ENCODE data around the gene ALDH1L1.
"Not testable (repeated sequence)": the region's sequence is repeated elsewhere in the genome, so short reads cannot be mapped to it uniquely, and the experiment has no call there.

ALDH1L1 gene

DNA sequence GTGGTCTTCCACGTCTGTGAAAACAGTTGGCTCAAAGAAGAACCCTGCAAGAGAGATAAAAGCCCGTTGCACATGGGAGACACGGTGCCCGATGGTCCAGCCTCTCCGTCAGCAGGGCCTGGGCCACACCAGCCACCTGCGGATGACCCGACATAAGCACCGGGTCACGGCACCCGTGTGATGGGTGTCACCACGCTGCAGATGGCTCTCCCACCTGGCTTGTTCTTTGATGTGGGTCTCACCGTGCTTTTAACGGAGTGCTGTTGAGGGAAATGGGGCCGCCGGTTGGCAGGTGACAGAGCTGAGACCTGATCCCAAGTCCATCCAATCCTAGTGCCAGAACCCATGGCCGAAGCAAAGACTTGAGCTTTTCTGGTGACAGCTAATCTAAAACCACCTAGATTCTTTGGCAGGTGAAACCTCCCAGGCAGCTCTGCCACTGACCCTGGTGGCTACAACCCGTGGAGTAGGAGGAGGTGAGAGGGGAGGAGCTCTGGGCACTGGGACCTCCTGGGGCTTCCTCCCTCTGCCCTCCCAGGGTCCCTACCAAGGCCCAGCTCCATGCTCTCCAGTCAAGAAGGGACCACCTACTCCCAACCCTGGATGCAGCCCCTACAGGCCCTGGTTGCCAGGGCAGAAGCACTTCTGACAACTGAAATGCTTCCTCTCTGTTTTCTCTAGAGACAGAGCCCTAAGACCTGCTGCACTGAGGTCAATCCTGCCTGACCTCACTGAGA is 73.0 kb downstream of the ALDH1L1 start:
- DNase-seq (ENCODE audit: low read depth in 4 of 4, low spot score in 1 of 4): no peak

DNA sequence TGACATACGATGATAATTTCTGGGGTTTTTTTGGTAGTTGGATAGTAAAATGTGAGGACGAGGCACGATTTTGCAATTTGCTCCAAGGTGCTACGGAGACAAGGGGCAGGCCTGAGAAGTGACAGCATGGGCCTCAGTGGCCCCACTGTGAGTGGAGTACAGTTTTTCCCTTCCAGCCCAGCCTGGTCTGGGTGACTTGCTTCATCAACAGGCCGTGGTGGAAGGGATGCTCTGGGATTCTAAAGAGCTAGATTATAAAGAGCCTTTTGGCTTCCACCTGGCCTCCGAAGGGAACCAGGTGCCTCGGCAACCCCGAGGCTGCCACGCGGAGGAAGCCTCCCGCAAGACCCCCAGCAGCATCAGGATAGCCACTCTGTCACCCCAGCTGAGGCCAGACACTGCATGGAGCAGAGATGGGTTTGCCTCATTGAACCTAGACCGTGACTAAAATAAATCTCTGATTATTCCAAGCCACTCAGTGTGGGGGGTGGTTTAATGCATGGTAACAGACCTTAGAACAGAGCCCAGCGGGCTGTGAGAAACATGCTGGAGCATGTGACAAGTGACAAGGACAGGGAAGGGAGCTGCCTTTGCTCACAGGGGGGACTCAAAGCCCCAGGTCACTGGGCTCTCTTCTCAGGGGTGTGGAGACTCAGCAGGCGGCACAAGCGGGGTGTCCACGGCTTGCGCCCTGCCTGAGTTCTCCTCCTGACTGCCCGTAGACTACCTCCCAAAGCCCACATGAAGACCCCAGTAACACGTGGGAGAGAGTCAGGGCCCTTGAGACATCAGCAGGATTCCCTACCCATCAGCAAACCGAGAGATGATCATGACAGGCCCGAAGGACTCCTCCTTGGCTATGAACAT is 73.8 kb downstream of the ALDH1L1 start:
- DNase-seq (ENCODE audit: low read depth in 4 of 4, low spot score in 1 of 4): no peak

DNA sequence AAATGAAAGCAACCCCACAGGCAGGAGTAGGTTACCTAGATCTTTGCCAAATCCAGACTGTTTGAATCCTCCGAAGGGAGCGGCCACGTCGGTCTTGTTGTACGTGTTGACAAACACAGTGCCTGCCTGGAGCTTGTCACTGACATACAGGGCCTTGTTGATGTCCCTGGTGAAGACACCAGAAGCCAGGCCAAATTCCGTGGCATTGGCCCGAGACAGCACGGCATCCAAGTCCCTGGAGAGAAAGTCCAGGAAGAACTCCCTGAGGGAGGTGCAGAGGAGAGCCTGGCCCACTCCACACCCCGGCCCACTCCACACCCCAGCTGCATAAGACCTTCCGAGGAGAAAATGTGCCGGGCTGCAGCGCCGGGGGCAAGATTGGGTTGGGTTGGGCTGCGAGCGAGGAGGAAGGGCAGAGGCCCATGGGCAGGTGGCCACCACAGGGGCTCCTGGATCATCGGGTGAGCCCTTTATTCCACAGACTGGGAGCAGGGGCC is 74.6 kb downstream of the ALDH1L1 start:
- no peak for DNase-seq (ENCODE audit: low read depth in 4 of 4, low spot score in 1 of 4)

DNA sequence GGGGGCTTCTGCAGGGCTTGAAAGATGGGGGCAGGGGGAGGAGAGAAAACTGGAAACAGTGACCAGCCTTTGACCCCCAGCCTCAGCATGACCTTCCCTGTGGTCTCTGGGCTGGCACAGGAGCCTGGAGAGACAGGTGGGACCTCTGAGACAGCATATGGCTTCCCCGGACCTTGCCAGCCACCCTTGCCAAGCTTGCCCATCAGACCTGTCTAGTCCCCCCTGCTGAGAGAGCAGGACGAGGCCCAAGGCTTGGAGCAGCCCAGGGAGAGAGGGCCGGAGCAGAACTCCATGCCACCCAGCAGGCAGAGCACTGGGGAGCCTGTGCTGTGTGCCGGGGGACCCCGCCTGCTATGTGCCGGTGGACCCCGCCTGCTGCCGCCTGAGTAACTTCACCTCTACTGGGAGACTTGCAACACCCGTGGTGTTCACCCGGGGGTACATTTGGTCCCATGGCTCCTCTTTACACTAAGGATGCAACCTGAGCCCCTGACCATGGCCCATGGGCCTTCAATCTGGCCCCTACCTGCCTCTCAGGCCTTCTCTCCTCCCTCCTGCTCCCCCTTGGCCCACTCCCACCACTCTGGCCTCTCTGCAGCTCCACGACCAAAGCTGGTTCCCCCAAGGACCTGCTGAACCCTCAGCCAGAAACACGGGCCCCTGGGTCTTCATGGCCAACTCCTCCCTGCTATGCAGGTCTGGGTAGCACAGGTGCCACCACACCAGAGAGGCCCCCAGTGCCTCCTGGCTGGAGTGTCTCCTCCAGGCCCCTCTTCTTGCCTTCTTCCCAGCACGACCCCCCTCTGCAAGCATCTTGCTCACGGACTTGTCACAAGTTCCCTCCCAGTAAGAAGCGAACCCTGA is 75.4 kb downstream of the ALDH1L1 start:
- DNase-seq (ENCODE audit: low read depth in 4 of 4, low spot score in 1 of 4): no peak

DNA sequence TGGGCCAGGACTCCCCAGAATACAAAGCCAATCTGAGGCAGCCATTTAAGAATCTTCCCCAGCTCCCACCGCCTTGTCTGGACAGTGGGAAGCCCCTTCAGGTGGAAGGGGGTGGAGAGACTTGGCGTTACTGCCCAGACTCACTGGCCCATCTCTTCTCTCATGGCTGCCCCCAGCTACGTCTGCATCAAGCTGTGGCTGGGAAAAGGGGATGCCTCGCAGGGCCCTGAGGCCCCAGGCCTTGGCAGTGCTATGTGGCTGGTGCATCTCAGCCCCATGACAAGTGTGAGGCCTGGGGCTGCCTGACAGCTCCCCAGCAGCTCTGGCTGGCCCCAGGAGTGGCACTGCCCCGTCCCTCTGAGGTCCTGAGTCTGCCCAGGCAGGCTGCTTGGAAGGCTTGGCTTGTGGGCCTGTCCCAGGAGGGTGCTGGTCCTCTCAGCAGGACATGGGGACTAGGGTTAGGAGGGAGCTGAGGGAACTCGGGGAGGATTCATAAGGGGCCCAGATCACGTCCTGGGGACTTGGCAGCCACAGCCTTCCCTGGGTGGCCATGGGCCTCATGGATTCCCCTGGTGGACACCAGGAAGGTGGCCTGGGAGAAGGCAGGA is 76.3 kb downstream of the ALDH1L1 start:
- no peak for DNase-seq (ENCODE audit: low read depth in 4 of 4, low spot score in 1 of 4)

DNA sequence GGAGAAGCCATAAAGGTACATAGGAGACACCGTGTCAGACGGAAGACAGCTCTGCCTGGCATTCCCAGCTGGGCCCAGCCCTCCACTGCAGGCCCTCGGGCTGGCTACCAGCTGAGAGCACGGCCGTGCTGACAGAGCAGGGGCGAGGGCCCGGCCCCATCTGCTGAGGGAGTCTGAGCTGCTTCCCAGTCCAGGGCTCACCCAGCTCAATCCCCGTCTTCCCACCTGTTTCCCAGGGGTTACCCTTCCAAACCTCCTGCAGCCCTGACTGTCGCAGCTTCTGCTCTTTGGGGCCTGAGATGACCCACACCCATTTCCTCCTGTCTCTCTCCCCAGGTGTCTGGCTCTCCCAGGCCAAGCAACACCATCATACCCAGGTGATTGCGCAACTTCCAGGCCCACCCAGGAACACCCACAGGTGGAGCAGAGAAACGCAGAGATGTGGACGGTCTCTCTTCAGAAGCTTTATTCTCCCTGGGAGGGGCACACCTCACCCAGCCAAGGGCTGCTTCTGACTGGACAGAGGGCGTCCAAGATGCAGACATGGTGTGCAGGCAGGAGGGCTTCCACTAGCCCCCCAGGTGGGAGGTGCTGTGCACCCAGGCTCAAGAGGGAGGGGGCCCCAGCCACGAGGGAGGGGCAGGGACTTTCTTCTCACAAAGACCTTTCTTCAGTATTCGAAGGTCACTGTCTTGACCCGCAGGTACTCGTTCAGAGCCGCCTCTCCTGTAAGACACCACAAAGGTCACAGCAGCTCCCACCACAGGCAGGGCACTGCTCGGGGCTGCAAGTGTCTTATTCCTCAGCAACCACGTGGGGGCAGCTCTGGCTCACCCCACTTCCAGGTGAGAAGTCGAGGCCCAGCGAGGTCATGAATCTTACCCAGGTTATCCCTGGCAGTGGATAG is 77.0 kb downstream of the ALDH1L1 start:
- DNase-seq (ENCODE audit: low read depth in 4 of 4, low spot score in 1 of 4): no peak

DNA sequence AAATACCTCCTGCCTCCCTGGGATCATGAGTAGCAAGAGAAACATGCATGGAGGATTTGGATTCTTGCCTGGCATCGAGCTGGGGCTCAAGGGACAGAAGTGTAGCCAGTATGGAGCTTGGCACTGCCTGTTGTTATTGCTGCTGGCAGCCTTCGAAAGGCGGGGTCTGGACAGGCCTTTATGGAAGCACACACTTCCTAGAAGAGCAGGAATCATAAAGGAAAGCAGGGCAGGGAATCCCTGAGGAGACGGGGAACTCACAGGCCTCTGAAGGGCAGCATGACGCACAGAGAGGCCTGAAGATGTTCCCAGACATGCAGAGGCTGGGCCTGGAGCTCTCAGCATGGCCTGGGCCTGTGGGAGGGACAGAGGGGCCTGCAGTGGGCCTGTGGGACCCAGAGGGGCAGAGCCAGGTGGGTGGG is 77.8 kb downstream of the ALDH1L1 start:
- DNase-seq (ENCODE audit: low read depth in 4 of 4, low spot score in 1 of 4): no peak

DNA sequence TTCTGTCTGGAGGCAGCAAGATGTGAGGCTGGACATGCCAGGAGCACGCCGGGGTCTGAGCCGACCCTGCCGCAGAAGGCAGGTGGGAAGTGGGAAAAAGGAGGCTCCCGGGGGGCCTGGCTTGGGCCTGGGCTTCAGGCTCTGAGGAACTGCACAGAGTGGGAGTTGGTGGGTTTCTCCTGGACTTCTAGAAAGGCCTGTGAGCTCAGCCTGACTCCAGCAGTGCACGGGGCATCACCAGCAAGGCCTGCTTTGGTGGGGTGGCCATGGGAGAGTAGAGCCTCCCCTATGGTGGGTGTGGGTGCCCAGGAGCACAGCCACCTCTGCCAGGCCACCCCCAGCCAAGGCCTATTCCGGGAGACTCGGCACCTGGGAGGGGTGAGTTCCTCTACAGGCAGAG is 78.4 kb downstream of the ALDH1L1 start:
- no peak for DNase-seq (ENCODE audit: low read depth in 4 of 4, low spot score in 1 of 4)

DNA sequence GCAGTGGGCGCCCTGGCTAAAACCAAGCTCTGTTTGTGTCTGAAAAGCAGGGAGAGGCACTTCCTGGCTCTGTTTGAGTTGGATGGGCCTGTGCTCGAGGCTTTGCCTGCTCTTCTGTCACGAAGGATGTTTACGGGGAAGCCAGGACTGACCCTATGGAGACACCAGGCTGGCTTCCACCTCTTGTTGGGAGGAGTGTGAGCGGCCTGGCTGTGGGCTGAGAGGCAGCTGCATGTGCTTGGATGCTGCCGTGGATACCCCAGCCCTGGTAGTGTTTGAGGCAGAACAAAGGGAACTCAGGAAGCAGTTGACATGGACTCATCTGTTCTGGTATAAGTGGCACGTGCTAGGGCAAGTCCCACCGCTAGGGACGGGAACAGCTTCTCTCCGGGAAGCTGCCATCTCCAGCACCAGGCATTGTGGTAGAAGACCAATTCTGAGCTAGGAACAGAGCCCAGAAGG is 78.8 kb downstream of the ALDH1L1 start:
- no peak for DNase-seq (ENCODE audit: low read depth in 4 of 4, low spot score in 1 of 4)

DNA sequence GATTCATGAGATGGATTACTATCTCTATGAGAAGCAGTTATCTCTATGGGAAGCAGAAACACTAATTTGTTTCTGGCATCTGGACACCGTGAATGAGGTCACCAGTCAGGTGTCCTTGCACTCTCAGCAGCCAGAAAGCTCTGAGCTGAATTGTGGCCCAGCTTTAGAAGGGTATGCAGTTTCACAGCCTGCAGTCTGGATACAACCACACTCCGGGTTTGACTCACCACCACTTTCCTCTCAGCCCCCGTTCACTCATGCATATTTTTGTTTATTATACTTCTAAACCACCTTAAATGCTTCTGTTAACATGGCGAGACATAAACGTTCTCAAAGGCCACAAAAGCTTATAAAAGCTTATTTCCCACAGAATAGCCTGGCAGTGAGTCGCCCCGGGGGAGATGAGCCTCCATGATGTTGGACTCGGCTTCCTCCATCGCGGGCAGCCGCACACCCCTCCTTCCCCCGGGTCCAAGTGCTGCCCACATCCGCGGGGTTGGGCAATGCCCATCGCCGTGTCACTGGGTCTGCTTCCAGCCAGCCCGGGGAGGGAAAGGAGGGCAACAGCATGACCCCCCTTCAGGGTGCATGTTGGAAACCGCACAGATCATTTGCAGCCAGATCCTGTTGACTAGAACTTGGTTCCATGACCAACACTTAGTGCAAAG is 79.6 kb downstream of the ALDH1L1 start:
- no peak for DNase-seq (ENCODE audit: low read depth in 4 of 4, low spot score in 1 of 4)

DNA sequence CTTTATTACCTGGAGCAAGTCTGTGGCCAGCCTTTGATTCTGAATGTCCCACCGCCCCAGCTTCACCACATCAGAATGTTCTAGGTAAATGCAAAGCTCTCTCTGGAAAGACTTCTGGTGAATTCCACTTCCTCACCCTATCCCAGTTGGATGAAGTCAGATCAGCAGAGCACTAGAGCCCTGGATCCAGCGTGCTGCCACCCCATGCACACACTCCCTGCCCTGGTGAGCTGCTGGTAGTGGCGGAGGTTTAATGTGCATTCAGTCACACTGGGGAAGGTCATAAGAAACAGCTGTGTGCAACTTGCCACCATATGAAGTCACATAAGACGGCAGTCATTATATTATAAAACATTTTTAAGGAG is 80.1 kb downstream of the ALDH1L1 start:
- DNase-seq (ENCODE audit: low read depth in 4 of 4, low spot score in 1 of 4): no peak

DNA sequence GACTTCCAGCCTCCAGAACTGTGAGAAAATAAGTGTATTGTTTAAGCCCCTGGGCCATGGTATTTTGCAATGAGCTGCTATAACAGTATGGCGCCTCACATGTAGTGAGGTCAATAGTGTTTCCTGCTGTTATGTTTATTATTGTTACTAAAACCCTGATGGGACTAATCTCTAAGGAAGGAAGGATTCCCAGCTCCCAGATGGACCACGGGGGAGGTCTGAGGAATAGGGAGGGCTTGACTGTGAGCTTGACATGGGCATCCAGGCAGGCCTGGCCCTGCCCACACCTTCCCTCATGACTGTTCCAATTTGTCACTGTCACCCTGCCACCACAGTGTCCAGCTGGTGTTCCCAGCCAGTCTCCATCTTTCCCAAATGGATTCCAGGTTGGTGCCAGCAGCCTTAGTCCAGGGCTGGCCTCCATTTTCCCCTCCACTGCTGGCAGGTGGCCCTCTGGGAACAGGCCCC is 82.0 kb downstream of the ALDH1L1 start:
- no peak for DNase-seq (ENCODE audit: low read depth in 4 of 4, low spot score in 1 of 4)

DNA sequence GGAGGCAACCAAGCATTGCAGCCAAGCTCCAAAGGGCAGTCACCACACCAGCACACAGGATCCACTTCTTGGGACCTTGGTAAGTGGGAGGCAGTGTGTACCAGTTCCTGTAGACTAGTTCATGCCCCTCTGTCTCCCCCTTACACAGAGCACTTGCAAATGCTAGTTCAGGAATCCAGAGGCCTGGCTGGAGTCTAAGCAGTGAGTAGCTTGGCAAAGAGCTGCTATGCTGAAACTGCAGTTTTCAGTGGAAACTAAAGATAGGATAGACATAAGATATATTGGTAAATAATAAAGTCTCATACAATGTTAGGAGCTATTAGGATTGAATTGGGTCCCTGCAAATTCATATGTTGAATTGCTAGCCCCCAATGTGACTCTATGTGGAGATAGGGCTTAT is 82.6 kb downstream of the ALDH1L1 start:
- DNase-seq (ENCODE audit: low read depth in 4 of 4, low spot score in 1 of 4): no peak

DNA sequence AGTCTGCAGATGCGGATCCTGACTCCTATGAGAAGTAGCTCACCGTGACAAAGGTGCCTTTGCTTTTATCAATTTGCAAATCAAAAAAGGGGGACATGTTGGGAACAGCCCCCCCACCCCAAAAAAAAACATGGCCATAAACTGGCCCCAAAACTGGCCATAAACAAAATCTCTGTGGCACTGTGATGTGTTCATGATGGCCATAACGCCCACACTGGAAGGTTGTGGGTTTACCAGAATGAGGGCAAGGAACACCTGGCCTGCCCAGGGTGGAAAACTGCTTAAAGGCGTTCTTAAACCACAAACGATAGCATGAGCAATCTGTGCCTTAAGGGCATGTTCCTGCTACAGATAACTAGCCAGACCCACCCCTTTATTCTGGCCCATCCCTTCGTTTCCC is 84.1 kb downstream of the ALDH1L1 start:
- DNase-seq (ENCODE audit: low read depth in 4 of 4, low spot score in 1 of 4): not testable (repeated sequence)

DNA sequence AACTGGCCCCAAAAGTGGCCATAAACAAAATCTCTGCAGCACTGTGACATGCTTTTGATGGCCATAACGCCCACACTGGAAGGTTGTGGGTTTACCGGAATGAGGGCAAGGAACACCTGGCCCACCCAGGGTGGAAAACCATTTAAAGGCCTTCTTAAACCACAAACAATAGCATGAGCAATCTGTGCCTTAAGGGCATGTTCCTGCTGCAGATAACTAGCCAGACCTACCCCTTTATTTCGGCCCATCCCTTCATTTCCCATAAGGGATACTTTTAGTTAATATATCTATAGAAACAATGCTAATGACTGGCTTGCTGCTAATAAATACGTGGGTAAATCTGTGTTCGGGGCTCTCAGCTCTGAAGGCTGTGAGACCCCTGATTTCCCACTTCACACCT is 88.3 kb downstream of the ALDH1L1 start:
- not testable (repeated sequence) for DNase-seq (ENCODE audit: low read depth in 4 of 4, low spot score in 1 of 4)

DNA sequence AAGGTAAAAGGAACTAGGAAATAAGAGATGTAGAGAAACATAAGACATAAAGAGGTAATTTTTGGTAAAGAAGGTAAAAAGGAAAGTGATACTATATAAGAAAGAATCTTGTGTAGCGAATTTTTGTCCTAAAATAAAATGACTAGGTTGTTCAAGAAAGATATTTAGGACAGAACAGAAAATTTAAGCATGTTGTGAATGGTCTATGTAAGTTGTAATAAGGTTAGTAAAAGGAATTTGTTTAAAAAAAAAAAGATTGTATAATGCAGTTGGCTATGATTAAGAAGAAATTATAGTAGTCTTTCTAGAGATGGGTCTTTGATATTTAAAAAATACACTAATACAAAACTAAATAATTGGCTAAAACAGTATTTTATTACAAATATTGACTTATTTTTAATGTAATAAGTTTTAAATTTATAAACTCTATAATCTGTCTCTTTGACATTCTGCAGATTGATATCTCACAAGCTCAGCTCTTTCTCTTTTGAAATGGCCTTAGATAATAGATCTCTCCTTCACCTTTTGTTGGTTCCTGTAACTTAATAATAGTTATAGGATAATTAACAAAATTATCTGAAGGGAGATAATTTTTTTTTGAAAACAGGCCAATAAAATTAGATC is 92.7 kb downstream of the ALDH1L1 start:
- DNase-seq (ENCODE audit: low read depth in 4 of 4, low spot score in 1 of 4): no peak

DNA sequence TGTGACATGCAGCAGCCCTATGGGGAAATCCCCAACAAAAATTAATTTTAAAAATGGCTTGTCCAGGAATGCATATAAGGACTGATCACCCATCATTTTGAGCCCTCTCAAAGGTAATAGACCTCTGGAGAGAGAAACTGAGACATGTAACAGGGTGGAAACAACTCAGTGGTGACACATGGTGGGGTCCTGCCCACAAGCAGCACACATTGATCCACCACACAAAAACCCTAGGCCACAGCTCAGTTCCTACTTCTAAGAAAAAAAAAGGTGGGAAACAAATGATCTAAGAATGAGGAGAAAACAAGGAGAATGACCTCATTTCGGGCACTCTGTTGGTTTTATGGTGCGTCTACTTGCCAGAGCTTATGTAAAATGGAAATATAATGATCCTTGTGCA is 94.5 kb downstream of the ALDH1L1 start:
- no peak for DNase-seq (ENCODE audit: low read depth in 4 of 4, low spot score in 1 of 4)

DNA sequence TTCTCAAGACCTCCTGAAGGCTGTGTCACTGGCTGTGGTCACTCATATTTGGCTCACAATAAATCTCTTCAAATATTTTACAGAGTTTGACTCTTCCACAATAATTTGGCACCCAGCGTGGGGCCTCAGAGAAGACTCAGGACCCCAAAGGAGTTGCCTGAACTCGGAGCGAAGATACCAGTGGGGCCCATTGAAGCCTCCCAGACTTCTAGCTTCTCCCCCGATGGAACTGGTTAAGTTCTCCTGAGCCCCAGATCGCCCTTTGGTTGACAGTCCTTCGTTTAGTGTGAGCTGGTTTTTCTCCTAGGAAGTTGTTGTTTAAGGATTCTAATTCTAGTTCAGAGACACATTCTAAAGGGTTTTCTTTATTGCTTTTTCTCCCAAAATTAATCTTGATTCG is 95.1 kb downstream of the ALDH1L1 start:
- DNase-seq (ENCODE audit: low read depth in 4 of 4, low spot score in 1 of 4): no peak

DNA sequence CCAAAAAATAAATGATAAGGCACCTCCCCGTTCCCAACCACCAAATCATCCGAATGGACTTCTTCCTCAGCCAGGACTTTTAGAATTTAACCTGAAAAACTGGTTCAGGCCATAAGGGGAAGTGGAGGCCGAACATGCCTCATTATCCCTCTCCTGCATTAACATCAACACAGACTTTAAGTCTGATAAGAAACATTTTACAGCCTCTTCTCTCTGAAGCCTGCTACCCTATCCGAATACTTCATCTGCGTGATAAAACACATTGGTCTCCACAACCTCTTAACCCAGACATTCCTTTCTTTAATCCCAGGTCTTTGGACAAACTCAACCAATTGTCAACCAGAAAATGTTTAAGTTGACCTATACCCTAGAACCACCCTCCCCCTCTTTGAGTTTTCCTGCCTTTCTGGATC is 95.6 kb downstream of the ALDH1L1 start:
- no peak for DNase-seq (ENCODE audit: low read depth in 4 of 4, low spot score in 1 of 4)
